Choroid plexus epithelial cell (primary cell): ENCODE results near the gene PTGR3.

Experiments used
- DNase-seq: peaks from one replicate; pipeline ENCODE4 v3.0.0-alpha.2; 2010; ENCODE audit warnings: low read depth
- H3K4me3 ChIP-seq: 2 replicates; pipeline ENCODE4 v1.5.1; 2011; ENCODE audit warnings: low read depth, mild to moderate bottlenecking, control low read depth, low read length, moderate library complexity
- TF ChIP-seq, protein P1 (sequence below): conservative IDR thresholded peaks from 2 replicates; pipeline ENCODE4 v1.5.1; 2011; ENCODE audit warnings: low read depth, mild to moderate bottlenecking, control low read depth, inconsistent platforms, low read length, moderate library complexity

The PTGR3 gene

DNA sequence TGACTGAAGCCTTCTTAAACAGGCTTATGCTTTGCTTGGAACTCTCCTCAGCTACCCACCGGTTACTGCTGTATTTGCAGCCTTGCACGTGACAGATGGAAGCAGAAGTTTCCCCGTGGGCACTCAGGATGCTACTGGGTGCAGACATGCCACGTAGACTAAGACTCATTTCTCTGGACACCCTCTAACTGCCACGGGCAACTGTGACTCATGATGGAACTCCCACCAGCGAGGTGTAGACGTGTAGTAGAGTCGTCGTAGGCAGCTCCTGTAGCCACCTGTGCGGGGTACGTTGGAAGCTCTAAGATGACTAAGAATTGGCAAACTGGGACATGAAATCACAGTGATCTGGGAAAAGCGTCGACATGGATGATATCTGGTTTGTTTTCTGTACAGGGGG, 29.2 kb upstream of the PTGR3 start:
- no peak for DNase-seq
- TF ChIP-seq, protein P1, sequence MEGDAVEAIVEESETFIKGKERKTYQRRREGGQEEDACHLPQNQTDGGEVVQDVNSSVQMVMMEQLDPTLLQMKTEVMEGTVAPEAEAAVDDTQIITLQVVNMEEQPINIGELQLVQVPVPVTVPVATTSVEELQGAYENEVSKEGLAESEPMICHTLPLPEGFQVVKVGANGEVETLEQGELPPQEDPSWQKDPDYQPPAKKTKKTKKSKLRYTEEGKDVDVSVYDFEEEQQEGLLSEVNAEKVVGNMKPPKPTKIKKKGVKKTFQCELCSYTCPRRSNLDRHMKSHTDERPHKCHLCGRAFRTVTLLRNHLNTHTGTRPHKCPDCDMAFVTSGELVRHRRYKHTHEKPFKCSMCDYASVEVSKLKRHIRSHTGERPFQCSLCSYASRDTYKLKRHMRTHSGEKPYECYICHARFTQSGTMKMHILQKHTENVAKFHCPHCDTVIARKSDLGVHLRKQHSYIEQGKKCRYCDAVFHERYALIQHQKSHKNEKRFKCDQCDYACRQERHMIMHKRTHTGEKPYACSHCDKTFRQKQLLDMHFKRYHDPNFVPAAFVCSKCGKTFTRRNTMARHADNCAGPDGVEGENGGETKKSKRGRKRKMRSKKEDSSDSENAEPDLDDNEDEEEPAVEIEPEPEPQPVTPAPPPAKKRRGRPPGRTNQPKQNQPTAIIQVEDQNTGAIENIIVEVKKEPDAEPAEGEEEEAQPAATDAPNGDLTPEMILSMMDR = no peak
- no peak overlapping the region for H3K4me3 ChIP-seq

DNA sequence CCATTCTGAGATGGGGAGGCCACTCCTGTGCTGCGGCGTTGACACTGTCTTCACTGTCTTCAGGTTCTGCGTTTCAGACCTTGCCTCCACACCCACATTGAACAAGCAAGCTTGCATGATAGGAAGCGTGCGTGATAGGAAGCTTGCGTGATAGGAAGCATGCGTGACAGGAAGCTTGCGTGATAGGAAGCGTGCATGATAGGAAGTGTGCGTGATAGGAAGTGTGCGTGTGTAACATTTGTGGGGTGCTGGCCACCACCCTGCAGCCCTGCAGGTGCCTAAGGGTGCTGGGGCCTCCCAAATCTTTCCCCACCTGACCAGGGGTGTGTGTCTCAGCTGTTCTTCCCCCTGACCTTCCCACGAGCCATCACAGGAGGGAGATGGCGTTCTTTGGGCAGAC, 27.0 kb upstream of the PTGR3 start:
- TF ChIP-seq, protein P1 = no peak
- no peak overlapping the region for H3K4me3 ChIP-seq
- DNase-seq = no peak

DNA sequence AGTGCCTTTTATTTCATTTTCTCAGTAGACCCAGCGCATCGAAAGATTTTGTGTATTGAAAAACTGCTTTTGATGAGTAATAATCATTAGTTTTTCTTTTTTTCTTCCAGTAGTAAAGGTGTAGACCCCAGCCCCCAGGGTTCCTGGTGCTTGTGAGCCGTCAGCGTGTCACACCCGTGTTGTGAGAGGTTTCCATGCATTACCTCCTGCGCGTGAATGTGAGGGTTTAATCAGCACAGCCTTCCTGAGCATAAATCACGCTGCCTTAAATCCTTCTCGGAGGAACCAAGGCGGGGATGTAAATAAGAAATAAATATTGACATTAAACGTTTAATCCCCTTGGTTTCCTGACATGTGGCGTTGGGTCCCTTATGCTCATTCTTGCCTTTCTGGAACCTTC, 26.0 kb upstream of the PTGR3 start:
- no peak for DNase-seq
- H3K4me3 ChIP-seq = no peak overlapping the region
- TF ChIP-seq, protein P1 = no peak

DNA sequence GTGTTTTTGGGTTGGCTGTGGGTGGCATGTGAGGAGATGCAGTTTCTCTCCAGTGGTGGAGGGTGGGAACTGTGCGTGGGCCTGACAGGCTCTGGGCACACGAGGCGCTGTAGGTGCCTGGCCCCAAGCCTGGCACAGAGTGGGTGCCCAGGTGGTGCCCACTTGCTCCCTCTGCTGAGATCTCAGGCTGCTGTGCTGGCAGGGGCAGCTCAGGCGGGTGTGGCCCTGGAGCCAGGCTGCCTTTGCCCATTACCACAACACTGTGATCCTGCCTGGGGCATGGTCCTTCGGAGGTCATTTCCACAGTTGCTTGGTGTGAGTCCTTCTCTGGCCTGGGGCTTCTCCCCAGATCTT, 22.1 kb upstream of the PTGR3 start:
- no peak for DNase-seq
- TF ChIP-seq, protein P1 = no peak
- H3K4me3 ChIP-seq = no peak overlapping the region

DNA sequence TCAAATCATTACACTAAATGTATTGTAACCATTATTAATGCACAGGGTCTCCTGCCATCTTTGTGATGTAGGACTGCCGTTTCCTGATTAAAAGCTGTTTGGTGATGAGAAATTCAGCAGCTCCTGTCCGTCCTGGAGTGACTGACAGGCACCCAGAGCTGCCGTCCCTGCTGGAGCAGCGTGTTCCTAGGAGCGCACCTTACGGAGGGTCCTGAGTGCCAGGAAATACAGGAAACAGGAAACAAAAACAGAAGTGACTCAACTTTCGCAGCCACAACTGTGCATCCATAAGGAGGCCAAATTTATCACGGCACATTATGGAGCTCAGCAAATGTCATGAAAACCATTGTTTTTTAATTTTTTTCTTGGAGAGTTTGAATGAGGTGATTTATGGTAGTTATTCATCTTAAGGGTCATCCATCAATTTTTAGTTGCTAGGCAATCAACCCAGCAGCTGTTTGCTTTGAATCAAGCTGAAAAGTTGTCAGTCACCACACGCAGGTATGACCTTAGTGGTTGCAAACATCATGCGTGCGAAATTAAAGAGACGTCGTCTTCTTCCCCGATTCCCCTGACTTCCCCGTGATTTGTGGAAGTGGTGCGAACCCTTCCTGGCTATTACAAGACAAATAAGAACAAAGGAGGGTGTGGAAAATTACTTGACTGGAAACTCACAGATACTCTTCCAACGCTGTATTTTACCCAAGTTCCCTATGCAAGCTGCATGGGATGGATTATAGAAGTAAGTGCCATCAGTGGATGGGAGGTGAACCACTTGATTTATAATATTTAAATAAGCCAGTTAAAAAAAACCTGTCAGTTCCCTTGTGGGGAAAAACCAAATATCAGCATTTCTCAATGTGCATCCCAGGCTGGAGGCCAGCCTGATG, 21.5 kb upstream of the PTGR3 start:
- no peak overlapping the region for H3K4me3 ChIP-seq
- TF ChIP-seq, protein P1 = no peak
- DNase-seq = no peak

DNA sequence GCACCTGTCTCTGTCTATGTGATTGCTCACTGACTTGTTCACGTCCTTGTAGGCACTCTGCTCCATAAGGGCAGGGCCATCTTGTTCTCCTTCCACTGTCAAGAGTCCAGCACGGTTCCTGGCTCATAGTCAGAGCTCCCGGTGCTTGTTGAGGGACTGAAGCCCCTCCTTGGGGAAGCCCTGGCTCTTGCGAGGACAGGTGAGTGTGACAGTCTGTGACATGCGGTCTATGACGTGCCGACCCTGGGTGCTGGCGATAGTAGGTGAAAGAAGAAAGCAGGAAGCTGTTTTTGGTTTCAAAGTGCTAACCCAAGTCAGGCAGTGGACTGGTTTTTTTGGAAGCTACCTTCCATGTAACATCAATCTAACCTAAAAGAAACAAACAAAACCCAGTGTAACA, 20.5 kb upstream of the PTGR3 start:
- no peak overlapping the region for H3K4me3 ChIP-seq
- TF ChIP-seq, protein P1 = no peak
- DNase-seq = no peak

DNA sequence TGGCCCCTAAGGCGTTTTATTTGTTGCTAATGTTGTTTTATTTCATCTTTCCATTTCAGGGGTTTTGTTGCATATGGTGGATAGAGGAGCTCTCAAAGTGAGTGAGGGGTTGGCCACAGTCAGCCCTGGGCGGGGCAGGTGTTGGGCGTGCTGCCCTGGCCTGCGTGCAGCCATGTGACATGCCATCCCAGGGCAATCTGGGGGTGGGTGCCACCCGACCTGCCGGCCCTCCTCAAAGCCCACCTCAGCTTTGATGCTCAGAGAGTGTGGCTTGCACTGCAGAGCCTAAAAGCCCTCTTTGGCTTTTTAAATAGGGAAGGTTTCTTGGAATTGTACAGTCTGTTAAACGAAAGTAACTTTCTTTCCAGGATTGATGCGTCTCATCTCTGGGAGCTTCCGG, 20.0 kb upstream of the PTGR3 start:
- TF ChIP-seq, protein P1 = no peak
- no peak overlapping the region for H3K4me3 ChIP-seq
- DNase-seq = no peak
